ENCODE results near the gene TNFAIP2.

The TNFAIP2 gene

GRCh38 chr14:103093856-103094405 lies 29.3 kb upstream of the TNFAIP2 start:
- no peak for DNase-seq (ENCODE audit: low read depth in 2 of 3, low spot score in 1 of 3)

- no peak for DNase-seq (ENCODE audit: low read depth in 2 of 3, low spot score in 1 of 3)
Measured at GRCh38 chr14:103094406-103095209, 28.7 kb upstream of the TNFAIP2 start, which contains the start of gene EXOC3L4. Gene EXOC3L4 (plus strand): TSS chr14:103094725. CDS start chr14:103100220, 5,495 bp downstream.

- no peak for DNase-seq (ENCODE audit: low read depth in 2 of 3, low spot score in 1 of 3)
Measured at GRCh38 chr14:103095210-103095778, 28.0 kb upstream of the TNFAIP2 start.

GRCh38 chr14:103096387-103096786 lies 26.9 kb upstream of the TNFAIP2 start:
- DNase-seq (ENCODE audit: low read depth in 2 of 3, low spot score in 1 of 3) = no peak

- DNase-seq (ENCODE audit: low read depth in 2 of 3, low spot score in 1 of 3) = no peak
Measured at GRCh38 chr14:103097244-103097993, 25.8 kb upstream of the TNFAIP2 start.

GRCh38 chr14:103097994-103098957 lies 25.0 kb upstream of the TNFAIP2 start:
- DNase-seq (ENCODE audit: low read depth in 2 of 3, low spot score in 1 of 3) = no peak

- DNase-seq (ENCODE audit: low read depth in 2 of 3, low spot score in 1 of 3) = no peak
Measured at GRCh38 chr14:103099081-103099732, 24.1 kb upstream of the TNFAIP2 start.

GRCh38 chr14:103099733-103100280 lies 23.5 kb upstream of the TNFAIP2 start:
- DNase-seq (ENCODE audit: low read depth in 2 of 3, low spot score in 1 of 3) = no peak

- no peak for DNase-seq (ENCODE audit: low read depth in 2 of 3, low spot score in 1 of 3)
Measured at GRCh38 chr14:103100281-103101121, 22.8 kb upstream of the TNFAIP2 start.

GRCh38 chr14:103101257-103101962 lies 21.9 kb upstream of the TNFAIP2 start:
- no peak for DNase-seq (ENCODE audit: low read depth in 2 of 3, low spot score in 1 of 3)

- DNase-seq (ENCODE audit: low read depth in 2 of 3, low spot score in 1 of 3) = no peak
Measured at GRCh38 chr14:103101963-103102688, 21.1 kb upstream of the TNFAIP2 start.

- no peak for DNase-seq (ENCODE audit: low read depth in 2 of 3, low spot score in 1 of 3)
Measured at GRCh38 chr14:103102689-103103260, 20.5 kb upstream of the TNFAIP2 start.

GRCh38 chr14:103103461-103104388 lies 19.5 kb upstream of the TNFAIP2 start:
- no peak for DNase-seq (ENCODE audit: low read depth in 2 of 3, low spot score in 1 of 3)

GRCh38 chr14:103104389-103104653 lies 18.9 kb upstream of the TNFAIP2 start:
- DNase-seq (ENCODE audit: low read depth in 2 of 3, low spot score in 1 of 3) = no peak

GRCh38 chr14:103104654-103105452 lies 18.4 kb upstream of the TNFAIP2 start:
- DNase-seq (ENCODE audit: low read depth in 2 of 3, low spot score in 1 of 3) = peak; percentile 24 to 67 (median 65)

Measured in stimulated activated CD4-positive, alpha-beta T cell treated with anti-CD3 and anti-CD28 coated beads, Interleukin-12 subunit alpha, Interleukin-12 subunit beta, amount 100 ng/mL, for 48 hours (primary cell).